HG03565 (cell line): Measurements from ENCODE around the gene IGF2R.
"Not testable (repeated sequence)": the region's sequence is repeated elsewhere in the genome, so short reads cannot be mapped to it uniquely, and the experiment has no call there.

Experiments used
- ATAC-seq: cut with Tn5 transposase; IDR thresholded peaks from one replicate; pipeline ENCODE4 v1.9.1; 2021; ENCODE audit warnings: mild to moderate bottlenecking, moderate library complexity; ENCODE audit not compliant: unreplicated experiment

IGF2R gene

DNA sequence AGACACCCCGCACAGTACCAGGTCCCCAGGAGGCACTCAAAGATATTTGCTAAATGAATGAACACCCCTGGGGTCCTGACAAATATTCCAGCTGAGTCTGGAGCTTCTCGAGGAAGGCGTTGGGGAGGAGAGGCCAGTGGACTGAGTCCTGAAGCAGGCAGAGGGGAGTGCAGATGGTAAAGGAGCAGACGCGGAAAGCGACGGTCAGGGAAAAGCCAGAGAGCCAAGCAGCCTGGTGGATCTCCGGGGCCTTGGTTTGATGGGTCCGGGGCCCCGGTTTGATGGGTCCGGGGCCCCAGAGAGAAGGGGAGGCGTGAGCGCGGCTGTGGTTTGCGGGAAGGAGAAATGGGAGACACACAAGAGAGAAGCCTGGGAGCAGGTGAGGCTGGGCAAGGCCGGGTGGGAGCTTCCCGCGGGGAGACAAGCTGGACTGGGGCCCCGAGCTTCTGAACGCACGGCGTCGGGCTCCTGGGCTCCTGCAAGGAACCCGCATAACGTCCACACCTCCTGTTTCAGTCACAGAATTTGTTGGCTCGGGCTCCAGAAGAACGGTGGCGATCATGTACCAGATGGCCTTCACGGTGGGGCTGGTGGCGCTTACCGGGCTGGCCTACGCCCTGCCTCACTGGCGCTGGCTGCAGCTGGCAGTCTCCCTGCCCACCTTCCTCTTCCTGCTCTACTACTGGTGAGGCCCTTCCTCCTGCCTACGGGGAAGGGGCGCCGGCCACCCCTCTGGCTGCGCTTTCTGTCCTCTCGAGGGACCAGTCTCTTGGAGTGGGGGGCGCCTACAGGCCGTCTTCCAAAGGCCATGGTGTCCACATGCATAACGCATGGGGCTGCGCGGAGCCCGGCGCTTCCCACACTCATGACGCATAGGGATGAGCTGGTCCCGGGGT, 164.8 kb downstream of the IGF2R start:
- no peak for ATAC-seq

GRCh38 chr6:160134337-160134751, 165.5 kb downstream of the IGF2R start:
- not testable (repeated sequence) for ATAC-seq

DNA sequence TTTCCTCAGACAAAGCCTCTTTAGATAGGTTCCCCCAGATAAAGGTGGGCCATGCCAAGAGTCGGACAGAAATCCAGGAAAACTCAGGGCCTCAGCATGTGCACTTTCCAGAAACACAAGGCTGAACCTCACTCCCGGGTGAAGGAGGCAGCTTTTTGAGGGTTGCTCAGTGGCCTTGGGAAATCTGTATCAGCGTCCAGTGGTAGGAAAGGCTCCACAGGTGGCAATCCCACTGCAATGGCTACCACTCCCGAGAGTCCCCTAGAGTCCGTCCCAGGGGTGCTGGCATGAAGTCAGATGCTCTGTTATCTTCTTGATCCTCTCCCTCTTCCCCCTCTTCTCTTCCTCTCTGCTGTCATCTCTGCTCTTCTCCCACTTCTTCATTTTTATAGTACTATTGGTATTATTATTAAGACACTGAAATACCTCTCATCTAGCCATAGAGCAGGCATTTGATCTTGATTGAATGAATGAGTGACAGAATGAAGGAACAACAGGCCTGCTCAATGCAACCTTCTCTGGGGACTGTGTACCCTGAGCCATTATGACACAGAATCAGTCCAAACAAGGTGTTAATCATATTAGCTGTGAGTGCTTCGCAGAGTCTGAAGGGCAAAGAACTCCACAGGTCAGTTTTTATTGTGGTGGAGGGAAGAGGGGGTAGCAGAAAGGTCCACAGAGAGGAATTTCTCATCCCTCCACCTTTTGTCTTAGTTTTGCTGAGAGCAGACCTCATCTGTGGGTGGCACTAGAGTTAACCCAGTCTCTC, 166.1 kb downstream of the IGF2R start:
- no peak for ATAC-seq

DNA sequence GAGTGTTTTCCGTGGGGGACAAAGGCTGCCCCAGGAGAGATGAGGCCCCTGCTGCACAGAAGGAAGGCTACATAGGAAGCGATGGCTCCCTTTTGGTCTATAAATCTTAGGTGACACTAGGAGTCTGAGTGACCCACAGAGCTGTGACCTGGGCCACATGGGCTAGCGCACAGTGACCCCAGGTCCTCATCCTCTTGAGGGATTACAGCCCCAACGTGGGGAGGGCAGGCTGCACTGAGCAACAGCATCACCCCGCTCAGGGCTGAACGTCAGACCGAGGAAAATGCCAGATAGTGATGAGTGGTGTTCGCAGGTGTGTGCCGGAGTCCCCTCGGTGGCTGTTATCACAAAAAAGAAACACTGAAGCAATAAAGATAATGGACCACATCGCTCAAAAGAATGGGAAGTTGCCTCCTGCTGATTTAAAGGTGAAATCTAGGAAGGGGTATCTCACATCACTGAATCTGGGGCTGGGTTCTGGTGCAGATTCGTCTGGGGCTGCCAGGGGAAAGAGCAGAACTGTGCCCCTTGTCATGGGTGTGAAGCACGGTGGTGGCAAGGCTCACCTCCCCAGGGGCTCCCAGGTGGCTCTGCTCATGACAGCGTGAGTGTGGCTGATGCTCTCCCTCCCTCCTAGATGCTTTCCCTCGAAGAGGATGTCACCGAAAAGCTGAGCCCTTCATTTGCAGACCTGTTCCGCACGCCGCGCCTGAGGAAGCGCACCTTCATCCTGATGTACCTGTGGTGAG, 167.2 kb downstream of the IGF2R start:
- ATAC-seq, result no peak

DNA sequence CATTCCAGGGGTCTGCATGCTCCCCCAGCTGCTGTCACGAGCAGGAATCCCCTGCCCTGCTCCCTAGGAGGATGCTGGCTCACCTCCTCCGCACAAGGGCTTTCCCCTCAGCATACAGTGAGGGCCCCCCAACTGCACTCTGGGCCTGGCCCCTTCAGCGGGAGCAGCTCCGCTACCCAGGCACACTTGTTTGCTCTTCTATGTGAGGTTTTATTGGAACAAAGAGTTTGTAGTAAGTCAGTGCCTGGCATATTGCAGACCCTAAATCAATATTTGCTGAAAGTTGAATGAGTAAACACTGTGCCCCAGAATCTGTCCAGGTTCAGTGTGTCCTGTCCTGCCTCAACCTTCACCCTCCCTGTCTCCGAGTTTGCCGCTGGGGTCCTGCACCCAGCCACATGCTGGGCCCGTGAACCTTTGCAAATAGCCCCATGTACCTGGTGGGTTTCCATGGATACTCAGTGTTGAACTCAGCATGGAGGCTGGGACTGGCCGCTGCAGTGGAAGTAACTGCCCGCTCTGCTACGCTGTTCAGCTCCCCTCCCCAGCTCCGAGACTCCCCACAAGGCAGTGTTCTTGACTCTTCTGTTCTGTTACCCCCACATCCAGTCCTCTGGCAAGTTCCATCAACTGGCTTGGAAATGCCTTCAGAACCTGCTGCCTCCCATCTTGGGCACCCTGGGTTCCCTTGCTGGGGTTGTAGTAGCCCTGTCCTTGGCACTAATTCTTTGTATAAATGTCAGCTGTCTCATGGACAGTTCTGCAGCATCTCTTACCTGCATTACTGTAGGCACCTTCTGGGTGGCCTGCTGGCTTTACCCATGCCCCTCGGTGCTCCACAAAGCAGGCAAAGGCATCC, 168.5 kb downstream of the IGF2R start:
- no peak for ATAC-seq

DNA sequence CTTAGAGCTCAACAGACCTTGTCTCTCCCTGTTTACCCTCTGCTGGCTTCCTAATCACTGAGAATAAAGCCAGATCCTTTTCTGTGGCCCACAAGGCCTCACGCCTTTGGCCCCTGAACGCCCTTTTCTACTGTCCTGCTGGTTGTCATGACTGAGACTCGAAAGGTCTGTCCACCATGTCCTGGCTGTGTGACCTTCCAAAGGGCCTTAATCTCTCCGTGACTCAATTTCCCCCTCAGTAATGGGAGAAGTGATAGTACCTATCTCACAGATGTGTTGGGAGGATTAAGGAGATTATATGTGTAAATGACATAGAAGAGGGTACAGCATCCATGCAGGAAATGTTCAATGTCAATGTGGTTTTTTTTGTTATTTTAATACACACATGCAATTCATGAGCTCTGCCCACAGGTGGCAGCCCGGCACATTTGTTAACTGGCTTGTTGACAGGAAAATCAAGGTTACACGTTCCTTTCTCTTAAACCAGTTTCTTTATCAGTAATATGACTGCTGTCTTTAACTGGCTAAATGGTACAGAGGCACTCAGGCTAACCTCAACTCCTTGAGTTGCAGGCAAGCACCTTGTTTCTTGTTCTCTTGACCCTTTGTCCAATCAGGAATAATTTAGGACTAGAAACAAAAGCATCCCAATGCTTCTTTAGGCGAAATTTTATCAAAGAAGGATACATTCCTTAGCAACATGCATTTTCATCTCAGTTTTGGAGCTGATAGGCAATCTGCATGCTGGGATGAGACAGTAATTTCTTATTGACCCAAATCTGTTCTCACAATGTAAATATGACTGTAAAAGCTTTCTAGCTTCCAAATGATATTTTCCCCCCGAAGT, 169.3 kb downstream of the IGF2R start:
- peak; percentile 72 for ATAC-seq

DNA sequence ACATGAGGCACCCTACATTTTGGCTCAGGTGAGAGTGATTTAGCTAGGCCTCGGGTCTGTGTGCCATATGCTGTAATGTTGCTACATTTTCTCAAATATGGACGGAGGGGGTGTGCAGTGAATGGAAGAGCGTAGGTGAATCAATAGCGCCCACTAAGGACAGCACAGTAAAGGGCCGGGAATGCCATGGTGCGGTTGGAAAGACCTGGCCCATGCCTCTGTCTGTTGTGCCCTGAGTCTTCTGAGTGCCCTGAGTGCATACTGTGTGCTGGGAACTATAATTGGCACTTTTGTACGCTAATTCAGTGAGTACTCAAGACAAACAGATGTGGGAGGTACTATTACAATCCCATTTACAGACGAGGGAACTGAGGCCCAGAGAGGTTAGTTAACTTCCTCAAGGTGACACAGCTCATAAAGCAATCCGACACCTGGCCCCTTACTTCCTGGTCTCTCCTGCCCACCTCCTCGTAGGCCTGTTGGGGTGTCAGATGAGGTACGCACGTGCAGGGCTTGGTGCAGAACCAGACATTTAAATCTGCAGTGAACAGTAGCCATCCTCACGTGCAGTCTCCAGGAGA, 170.0 kb downstream of the IGF2R start:
- ATAC-seq, result no peak

DNA sequence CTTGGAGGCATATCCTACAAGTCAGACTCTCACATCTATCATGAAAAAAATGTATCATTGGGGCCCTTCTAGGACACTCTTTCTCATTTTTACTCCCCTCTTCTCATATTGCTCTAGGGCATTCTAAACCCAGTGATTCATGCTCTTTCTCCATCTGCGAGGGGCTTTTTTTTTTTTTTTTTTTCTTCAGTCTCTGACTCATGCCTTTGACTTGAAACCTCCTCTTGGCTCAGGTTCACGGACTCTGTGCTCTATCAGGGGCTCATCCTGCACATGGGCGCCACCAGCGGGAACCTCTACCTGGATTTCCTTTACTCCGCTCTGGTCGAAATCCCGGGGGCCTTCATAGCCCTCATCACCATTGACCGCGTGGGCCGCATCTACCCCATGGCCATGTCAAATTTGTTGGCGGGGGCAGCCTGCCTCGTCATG, 170.6 kb downstream of the IGF2R start:
- no peak for ATAC-seq

DNA sequence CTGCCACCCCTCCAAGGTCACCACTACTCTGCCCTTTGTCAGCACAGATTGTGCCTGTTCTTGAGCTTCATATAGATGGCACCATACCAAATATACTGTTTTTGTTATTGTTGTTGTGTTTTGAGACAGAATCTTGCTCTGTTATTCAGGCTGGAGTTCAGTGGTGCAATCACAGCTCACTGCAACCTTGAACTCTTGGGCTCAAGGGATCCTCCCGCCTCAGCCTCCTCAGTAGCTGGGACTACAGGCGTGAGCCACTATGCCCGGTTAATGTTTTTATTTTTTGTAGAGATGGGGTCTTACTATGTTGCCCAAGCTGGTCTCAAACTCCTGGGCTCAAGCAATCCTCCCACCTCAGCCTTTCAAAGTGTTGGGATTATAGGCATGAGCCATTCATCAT, 171.6 kb downstream of the IGF2R start:
- ATAC-seq, result not testable (repeated sequence)

DNA sequence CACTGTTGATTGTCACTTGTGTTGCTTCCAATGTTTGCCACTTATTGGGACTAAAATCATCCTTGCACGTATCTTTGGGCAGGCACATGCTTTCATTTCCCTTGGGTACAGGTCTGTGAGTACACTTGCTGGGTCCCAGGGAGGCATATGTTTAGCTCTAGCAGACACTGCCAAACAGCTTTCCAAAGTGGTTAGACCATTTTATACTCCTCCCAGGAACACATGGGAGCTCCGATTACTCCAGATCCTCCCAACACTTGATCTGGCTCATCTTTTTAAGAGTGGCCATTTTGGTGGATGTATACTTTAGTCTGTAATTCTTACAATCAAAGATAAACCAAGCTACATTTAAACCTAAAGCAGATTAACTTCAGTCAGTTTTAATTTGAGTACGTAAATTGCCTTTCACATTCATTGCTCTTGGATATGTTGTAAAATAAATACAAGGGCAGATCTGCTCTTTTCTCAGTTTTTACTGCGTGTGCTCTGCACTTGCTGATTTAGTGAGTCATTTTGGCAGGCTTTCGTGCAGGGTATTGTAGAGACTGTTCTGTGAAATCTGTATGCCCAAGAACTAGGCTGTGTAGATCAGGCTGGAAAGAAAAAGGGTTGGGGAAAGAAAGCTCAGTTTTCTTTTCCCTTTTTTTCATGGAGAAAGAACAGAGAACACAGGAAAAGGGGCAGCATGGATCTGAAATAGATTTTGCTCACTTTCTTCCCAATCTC, 172.3 kb downstream of the IGF2R start:
- no peak for ATAC-seq

- no peak for ATAC-seq
Observed at GRCh38 chr6:160142115-160142715, 173.3 kb downstream of the IGF2R start.

DNA sequence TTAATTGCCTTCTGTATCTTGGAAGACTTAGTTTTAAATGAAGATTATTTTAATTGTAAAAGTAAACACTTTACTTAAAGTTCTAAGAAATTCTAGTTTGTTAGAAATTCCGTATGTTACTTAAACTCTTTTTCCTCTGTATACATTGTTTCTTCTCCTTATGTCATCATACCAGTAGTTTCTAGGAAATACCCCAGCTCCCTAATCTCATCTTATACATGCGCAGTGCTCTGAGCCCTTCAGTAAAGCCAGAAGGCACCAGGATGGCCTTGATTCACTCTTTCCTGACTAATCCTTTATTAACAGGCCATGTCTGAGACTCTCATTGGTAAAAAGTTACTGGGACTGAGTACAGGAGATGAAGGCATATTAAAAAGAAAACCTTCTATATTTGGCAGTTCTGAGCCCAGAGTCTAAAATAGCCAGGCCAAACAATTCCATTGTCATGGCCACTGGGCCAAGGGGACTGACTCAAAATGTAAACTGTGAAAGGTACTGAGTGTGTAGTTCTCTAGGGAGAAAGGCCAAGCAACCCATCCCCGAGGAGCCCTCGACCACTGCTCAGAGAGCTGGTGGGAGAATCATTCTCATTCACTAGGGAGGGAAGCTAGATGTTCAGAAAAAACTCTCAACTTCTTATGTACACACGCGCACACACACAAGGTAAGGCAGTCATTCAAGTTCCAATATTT, 177.7 kb downstream of the IGF2R start:
- ATAC-seq, result no peak

GRCh38 chr6:160147146-160147536, 178.3 kb downstream of the IGF2R start:
- ATAC-seq, result no peak

DNA sequence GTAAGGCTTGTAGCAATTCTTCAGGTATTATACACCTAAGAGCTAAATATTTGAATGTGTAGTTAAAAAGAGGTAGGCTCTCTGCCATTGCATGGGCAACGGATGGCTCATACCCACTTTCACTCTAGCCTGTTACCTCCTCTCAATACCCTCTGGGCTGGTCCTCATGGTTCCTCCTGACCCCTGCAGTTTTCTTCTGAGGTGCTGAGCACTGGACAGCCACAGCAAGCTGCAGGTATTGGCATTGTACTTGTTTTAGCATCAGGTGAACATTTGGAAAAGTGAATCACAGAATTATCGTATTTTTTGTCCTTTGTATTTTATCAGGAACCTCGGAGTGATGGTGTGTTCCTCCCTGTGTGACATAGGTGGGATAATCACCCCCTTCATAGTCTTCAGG, 185.6 kb downstream of the IGF2R start:
- no peak for ATAC-seq

- ATAC-seq, result no peak
Observed at GRCh38 chr6:160156842-160157241, 188.0 kb downstream of the IGF2R start.

DNA sequence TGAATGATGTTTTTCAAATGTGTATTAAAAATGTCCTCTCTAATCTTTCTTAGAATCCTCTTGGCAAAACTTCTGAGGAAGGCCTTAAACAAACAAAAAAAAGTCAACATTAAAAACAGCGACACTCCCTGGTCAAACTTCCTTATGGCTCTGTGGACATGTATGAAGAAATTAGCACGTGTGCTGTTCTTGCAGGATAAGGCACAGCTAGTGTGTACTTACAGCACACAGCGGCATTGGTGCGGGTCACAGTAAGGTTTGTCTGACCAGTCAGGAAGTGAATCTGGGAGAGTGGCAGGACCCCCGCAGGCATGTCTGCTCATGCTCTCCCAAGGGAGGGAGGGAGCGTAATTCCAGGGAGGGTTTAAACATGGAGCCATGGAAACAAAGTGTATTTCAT, 191.6 kb downstream of the IGF2R start:
- no peak for ATAC-seq
